ENCODE measurements around the gene FCSK. TPM values are rescaled to one million over a fixed set of nuclear protein-coding genes. Genes with fewer than 3 reads are reported as not detected.

The FCSK gene
- total and polyA plus RNA-seq, 2 of the 13 experiments (the other 11 are each of a cell fraction or from before 2014, with no cell fraction given): 9.1 to 19.2 TPM

GRCh38 chr16:70478912-70479341 is 24.5 kb downstream of the FCSK start (continued):
- TF ChIP-seq, protein P1, sequence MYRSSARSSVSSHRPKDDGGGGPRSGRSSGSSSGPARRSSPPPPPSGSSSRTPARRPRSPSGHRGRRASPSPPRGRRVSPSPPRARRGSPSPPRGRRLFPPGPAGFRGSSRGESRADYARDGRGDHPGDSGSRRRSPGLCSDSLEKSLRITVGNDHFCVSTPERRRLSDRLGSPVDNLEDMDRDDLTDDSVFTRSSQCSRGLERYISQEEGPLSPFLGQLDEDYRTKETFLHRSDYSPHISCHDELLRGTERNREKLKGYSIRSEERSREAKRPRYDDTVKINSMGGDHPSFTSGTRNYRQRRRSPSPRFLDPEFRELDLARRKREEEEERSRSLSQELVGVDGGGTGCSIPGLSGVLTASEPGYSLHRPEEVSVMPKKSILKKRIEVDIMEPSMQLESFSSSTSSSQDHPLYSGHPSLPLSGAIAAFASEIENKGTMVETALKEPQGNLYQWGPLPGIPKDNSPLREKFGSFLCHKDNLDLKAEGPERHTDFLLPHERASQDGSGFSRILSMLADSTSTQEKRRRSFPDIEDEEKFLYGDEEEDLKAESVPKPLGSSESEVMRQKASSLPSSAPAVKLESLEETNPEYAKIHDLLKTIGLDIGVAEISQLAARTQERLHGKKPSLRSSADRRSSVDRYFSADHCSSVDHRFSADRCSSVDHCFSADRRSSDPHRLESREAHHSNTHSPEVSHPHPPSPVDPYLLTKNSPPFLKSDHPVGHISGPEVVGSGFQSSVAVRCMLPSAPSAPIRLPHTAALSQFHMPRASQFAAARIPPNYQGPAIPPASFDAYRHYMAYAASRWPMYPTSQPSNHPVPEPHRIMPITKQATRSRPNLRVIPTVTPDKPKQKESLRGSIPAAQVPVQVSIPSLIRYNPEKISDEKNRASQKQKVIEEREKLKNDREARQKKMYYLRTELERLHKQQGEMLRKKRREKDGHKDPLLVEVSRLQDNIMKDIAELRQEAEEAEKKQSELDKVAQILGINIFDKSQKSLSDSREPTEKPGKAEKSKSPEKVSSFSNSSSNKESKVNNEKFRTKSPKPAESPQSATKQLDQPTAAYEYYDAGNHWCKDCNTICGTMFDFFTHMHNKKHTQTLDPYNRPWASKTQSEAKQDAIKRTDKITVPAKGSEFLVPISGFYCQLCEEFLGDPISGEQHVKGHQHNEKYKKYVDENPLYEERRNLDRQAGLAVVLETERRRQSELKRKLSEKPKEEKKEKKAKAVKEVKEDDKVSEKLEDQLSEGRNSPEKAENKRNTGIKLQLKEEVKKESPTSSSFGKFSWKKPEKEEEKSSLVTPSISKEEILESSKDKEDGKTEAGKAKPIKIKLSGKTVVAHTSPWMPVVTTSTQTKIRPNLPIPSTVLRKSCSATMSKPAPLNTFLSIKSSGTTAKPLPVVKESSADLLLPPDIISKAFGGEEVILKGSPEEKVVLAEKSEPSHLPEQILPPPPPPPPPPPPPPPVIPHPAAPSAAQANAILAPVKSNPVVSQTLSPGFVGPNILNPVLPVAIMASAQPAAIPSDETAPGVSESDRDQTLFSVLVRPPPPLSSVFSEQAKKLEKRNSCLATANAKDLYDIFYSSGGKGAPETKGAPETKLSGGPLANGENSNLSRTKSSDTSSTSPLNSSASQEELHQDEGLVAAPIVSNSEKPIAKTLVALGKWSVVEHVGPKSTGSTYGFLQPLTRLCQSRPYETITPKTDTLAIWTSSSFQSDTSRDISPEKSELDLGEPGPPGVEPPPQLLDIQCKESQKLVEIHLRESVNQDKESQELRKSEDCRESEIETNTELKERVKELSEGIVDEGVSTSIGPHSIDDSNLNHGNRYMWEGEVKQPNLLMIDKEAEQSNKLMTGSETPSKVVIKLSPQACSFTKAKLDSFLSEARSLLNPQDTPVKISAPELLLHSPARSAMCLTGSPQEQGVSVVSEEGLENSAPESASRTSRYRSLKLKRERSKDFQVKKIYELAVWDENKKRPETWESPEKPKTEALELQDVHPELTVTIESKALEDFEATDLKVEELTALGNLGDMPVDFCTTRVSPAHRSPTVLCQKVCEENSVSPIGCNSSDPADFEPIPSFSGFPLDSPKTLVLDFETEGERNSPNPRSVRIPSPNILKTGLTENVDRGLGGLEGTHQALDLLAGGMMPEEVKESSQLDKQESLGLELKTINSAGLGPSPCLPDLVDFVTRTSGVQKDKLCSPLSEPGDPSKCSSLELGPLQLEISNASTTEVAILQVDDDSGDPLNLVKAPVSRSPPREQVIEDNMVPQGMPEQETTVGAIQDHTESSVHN (CRISPR knock-in tag; IDR thresholded peaks at IDR 0.05): no peak

DNA sequence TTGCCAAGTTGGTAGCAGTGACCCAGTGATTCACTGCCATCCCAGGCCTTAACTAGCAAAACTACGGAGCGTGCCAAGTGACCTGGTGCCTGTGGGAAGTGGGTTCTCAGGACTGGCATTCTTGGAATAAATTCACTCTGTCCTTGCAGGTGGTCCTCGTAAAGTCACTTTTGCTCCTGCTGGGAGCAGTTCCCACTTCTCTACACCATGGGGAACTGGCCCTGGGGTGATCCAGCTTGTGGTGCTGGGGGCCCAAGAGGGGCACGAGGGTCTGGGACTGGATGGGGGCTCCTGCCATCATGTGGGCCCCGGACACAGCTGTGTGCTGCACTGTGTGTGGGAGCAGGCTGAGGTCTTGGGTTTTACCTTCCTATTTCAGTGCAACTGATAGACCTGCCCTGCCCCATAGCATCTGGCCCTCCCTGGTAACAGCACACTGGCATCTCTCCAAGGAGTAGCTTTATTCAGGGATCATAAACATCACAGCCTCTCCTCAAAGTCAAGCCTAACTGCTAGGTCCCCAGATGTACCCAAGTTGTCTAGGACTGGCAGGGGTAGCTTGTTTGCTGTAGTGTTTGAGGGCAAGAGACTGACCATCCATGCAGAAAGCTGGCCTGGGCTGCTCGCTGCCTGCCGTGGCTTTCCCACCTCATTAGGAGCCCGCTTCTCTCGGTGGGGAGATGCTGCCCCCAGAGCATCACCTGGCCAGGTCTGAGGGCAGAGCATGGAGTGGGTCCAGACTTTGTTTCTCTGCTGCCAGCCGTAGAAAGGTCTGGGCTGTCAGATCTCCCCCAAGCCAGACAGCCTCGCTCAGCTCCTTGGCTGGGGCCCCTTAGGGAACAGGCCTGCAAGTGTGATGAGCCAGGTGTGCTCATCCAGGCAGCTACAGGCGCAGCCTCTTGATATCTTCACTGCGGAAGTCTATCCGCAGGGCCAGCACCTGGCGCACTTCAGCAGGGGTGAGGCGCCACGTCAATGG is 26.0 kb downstream of the FCSK start:
- H3K79me2 ChIP-seq (ENCODE audit: insufficient read depth, low read length): no peaks in the 10 kb centered on the region
- peaks cover 12% of the 10 kb centered on the region for H3K4me1 ChIP-seq (ENCODE audit: insufficient read depth, low read length)
- 98% methylated on average over 15 of the region's 17 CpGs for WGBS (ENCODE audit: low lambda C conversion rate)
- BruUV-seq (replicated peaks): no TSS peak
- ATAC-seq: no peak
- TF ChIP-seq ZNF382 (CRISPR knock-in tag; IDR thresholded peaks at IDR 0.05; ENCODE audit: borderline replicate concordance) (no peak), SP4 (CRISPR knock-in tag; IDR thresholded peaks at IDR 0.05) (no peak), ZNF263 (CRISPR knock-in tag; IDR thresholded peaks at IDR 0.05) (no peak), TEAD3 (CRISPR knock-in tag; optimal IDR thresholded peaks at IDR 0.05; ENCODE audit: borderline replicate concordance) (no peak), SAFB2 (CRISPR knock-in tag; IDR thresholded peaks at IDR 0.05; ENCODE audit: borderline replicate concordance, low read depth) (no peak), ZNF274 (CRISPR knock-in tag; IDR thresholded peaks at IDR 0.05) (no peak), NCOA2 (CRISPR knock-in tag; IDR thresholded peaks at IDR 0.05) (no peak)
- in situ Hi-C loops (cut with HindIII; ENCODE audit: extremely low pct_ligation_motif_present, low pct_unique_long_range_greater_than_20kb) (no loop called here), intact Hi-C loops (cut with micrococcal nuclease; ENCODE audit: unreplicated experiment) (no loop called here)
- no peak overlapping the region for H3K9ac ChIP-seq (ENCODE audit: insufficient read depth, low read depth, low read length)
- ChIA-PET POLR2A (interaction anchor here (0.6 to 5.7 kb wide), 2 partner anchors 9 to 100 kb away, joined by 4 to 28 read pairs; no protein-coding TSS in a partner anchor), CTCF (ENCODE audit: low intra/inter-chr PET ratio, low total read pairs) (no interaction called here)
- no peak overlapping the region for H3K4me3 ChIP-seq (replicated peaks in 1 of 3; ENCODE audit: insufficient read depth in 1 of 3, low read depth in 2 of 3, low read length in 3 of 3)
- FAIRE-seq: no peak
- DNase-seq (ENCODE audit: low spot score): no peak
- no peak overlapping the region for H3K4me2 ChIP-seq (ENCODE audit: low read depth, low read length)
- H3K27ac ChIP-seq (ENCODE audit: extremely low read length, insufficient read depth, low read length): no peak overlapping the region
- H2AFZ ChIP-seq (ENCODE audit: low read length): no peak overlapping the region
- no peaks in the 10 kb centered on the region for H3K9me3 ChIP-seq (ENCODE audit: low read length)
- no peaks in the 10 kb centered on the region for H3K27me3 ChIP-seq (ENCODE audit: control insufficient read depth in 1 of 2, insufficient read depth in 2 of 2, low read length in 2 of 2)
- no peaks in the 10 kb centered on the region for H4K20me1 ChIP-seq (ENCODE audit: insufficient read depth, low read length)
- H3K36me3 ChIP-seq (replicated peaks in 1 of 2; ENCODE audit: control insufficient read depth in 1 of 2, insufficient read depth in 2 of 2, low read length in 2 of 2): peaks cover 33 to 58% of the 10 kb centered on the region in 2 experiments

Measured in HepG2 (cell line).